ENCODE results near the gene GTF2F1. TPM values are rescaled to one million over a fixed set of nuclear protein-coding genes. Genes with fewer than 3 reads are reported as not detected.

Gene GTF2F1
- total RNA-seq, 1 experiment from 2014 or later, result 65.6 TPM

- POLR2A ChIA-PET, result no interaction called here
- CTCF ChIA-PET, result interaction anchor here (0.6 to 0.7 kb wide), 2 partner anchors 53 to 268 kb away, joined by 3 read pairs; no protein-coding TSS in a partner anchor
- DNase-seq (ENCODE audit: unreplicated experiment), result no peak
- TF ChIP-seq CTCF (IDR thresholded peaks at IDR 0.05; ENCODE audit: unreplicated experiment), result no peak
- Mint-ChIP-seq H3K36me3 (ENCODE audit: insufficient read depth, unreplicated experiment) (peaks cover 80% of the 10 kb centered on the region), H3K9me3 (ENCODE audit: unreplicated experiment) (no peaks in the 10 kb centered on the region), H3K27me3 (ENCODE audit: insufficient read depth, unreplicated experiment) (no peaks in the 10 kb centered on the region), H3K4me3 (ENCODE audit: unreplicated experiment) (no peak overlapping the region), H3K4me1 (ENCODE audit: insufficient read depth, unreplicated experiment) (no peaks in the 10 kb centered on the region), H3K27ac (ENCODE audit: low read depth, unreplicated experiment) (no peak overlapping the region)
- no TSS peak for BruUV-seq (replicated peaks)
- intact Hi-C loops (cut with micrococcal nuclease), result no loop called here
Observed at GRCh38 chr19:6384381-6384780, 8.6 kb downstream of the GTF2F1 start.

GRCh38 chr19:6383188-6383587 is 9.8 kb downstream of the GTF2F1 start:
- intact Hi-C loops (cut with micrococcal nuclease), result no loop called here
- POLR2A ChIA-PET, result interaction anchor here (1.3 kb wide), 1 partner anchor 9 kb away, joined by 3 read pairs; no protein-coding TSS in a partner anchor
- no peak overlapping the region for H3K4me3 Mint-ChIP-seq (ENCODE audit: unreplicated experiment)
- no peaks in the 10 kb centered on the region for H3K9me3 Mint-ChIP-seq (ENCODE audit: unreplicated experiment)
- H3K4me1 Mint-ChIP-seq (ENCODE audit: insufficient read depth, unreplicated experiment), result no peaks in the 10 kb centered on the region
- DNase-seq (ENCODE audit: unreplicated experiment), result no peak
- TF ChIP-seq CTCF (IDR thresholded peaks at IDR 0.05; ENCODE audit: unreplicated experiment), result no peak
- H3K36me3 Mint-ChIP-seq (ENCODE audit: insufficient read depth, unreplicated experiment), result peaks cover 82% of the 10 kb centered on the region
- H3K27me3 Mint-ChIP-seq (ENCODE audit: insufficient read depth, unreplicated experiment), result no peaks in the 10 kb centered on the region
- no TSS peak for BruUV-seq (replicated peaks)
- no peak overlapping the region for H3K27ac Mint-ChIP-seq (ENCODE audit: low read depth, unreplicated experiment)
- CTCF ChIA-PET, result no interaction called here

DNA sequence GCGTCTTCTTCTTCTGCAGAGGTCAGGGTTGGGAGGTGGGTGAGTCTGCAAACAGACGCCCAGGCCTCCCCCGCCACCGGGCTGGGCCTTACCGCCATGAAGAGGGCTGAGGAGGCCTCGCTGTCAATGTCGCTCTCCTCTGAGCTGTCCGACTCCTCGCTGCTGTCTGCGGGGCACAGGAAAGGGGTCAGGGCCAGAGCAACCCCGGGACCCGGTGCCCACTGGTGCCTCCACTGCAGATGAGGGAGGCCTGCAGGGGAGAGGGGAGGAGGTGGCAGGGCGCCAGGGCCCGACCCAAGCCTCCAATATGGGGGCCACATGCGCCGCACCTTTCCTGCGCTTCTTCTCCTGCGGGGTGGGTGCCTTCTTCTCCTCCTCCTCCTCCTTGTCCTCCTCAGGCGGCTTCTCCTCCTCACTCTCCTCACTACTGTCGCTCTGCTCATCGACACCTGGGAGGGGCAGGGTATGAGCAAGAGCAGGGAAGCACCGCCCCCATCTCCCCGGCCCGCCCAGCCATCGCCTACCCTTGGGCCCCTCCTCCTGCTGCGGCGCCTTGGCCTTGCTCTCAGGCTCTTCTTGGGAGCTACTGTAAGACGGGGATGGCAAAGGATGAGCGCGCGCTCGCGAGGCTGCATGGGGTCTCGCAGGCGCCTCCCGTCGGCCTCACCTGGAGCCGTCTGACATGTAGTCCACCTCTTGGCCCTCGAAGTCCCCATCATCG is 11.8 kb downstream of the GTF2F1 start:
- POLR2A ChIA-PET, result interaction anchor here (0.7 kb wide), 1 partner anchor 12 kb away, joined by 4 read pairs; the partner anchor contains the start of gene GTF2F1
- CTCF ChIA-PET, result interaction anchor here (0.7 kb wide), 2 partner anchors 275 to 413 kb away, joined by 3 to 4 read pairs; no protein-coding TSS in a partner anchor

DNA sequence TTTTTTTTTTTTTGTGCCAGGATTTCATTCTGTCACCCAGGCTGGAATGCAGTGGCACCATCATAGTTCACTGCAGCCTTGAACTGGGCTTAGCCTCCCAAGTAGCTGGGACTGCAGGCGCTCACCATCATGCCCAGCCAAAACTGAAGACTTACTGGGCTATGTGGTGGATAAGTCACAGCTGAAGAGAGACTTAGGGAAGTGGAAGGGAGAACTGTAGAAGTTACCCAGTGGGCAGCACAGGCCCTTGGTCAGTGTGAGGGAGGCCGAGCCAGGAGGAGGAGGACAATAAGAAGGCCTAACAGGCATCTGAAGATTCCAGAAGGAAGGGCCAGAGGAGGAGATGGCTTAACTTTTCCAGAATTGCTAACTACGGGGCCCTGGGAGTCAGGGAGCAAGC is 13.2 kb downstream of the GTF2F1 start:
- no peak for TF ChIP-seq CTCF (IDR thresholded peaks at IDR 0.05; ENCODE audit: unreplicated experiment)

More for the DNA sequence above, 11.8 kb downstream of the GTF2F1 start:
- Mint-ChIP-seq H3K27ac (ENCODE audit: low read depth, unreplicated experiment) (no peak overlapping the region), H3K36me3 (ENCODE audit: insufficient read depth, unreplicated experiment) (peaks cover 76% of the 10 kb centered on the region), H3K4me1 (ENCODE audit: insufficient read depth, unreplicated experiment) (no peaks in the 10 kb centered on the region), H3K27me3 (ENCODE audit: insufficient read depth, unreplicated experiment) (no peaks in the 10 kb centered on the region), H3K9me3 (ENCODE audit: unreplicated experiment) (no peaks in the 10 kb centered on the region), H3K4me3 (ENCODE audit: unreplicated experiment) (no peak overlapping the region)
- BruUV-seq (replicated peaks), result no TSS peak
- intact Hi-C loops (cut with micrococcal nuclease), result no loop called here
- no peak for DNase-seq (ENCODE audit: unreplicated experiment)
- TF ChIP-seq CTCF (IDR thresholded peaks at IDR 0.05; ENCODE audit: unreplicated experiment), result no peak

More for the DNA sequence above, 13.2 kb downstream of the GTF2F1 start:
- H3K27ac Mint-ChIP-seq (ENCODE audit: low read depth, unreplicated experiment), result no peak overlapping the region
- ChIA-PET POLR2A (no interaction called here), CTCF (no interaction called here)
- H3K9me3 Mint-ChIP-seq (ENCODE audit: unreplicated experiment), result no peaks in the 10 kb centered on the region
- H3K36me3 Mint-ChIP-seq (ENCODE audit: insufficient read depth, unreplicated experiment), result peaks cover 61% of the 10 kb centered on the region
- DNase-seq (ENCODE audit: unreplicated experiment), result no peak
- BruUV-seq (replicated peaks), result no TSS peak
- intact Hi-C loops (cut with micrococcal nuclease), result no loop called here
- H3K27me3 Mint-ChIP-seq (ENCODE audit: insufficient read depth, unreplicated experiment), result no peaks in the 10 kb centered on the region
- no peaks in the 10 kb centered on the region for H3K4me1 Mint-ChIP-seq (ENCODE audit: insufficient read depth, unreplicated experiment)
- no peak overlapping the region for H3K4me3 Mint-ChIP-seq (ENCODE audit: unreplicated experiment)

All from MCF 10A (cell line).